CD4-positive, CD25-positive, alpha-beta regulatory T cell (primary cell): ENCODE data around the gene SMIM24. TPM values are rescaled to one million over a fixed set of nuclear protein-coding genes. Genes with fewer than 3 reads are reported as not detected.
"Not testable (repeated sequence)": the region's sequence is repeated elsewhere in the genome, so short reads cannot be mapped to it uniquely, and the experiment has no call there.

ENCODE experiments used
- ATAC-seq, 2 donors: fragments of 150-1000 bp; cut with Tn5 transposase; one replicate each; pipeline ENCODE4 v1.10.0; 2021; ENCODE audit warnings: low read depth in 2 of 2, moderate number of reproducible peaks in 2 of 2, moderate library complexity in 1 of 2
- DNase-seq, 3 donors: peaks; one replicate each; pipeline versions ENCODE4 v3.0.0 to v3.0.0-alpha.2; 2012 to 2022; ENCODE audit warnings: mixed read lengths in 1 of 3
- H3K27ac ChIP-seq: one replicate; pipeline ENCODE4 v1.7.0; 2013; ENCODE audit warnings: mild to moderate bottlenecking, low read length; ENCODE audit not compliant: insufficient read depth, poor library complexity, severe bottlenecking
- H3K27me3 ChIP-seq: one replicate; pipeline ENCODE4 v1.7.0; 2013; ENCODE audit warnings: low read length; ENCODE audit not compliant: control insufficient read depth, insufficient read depth
- H3K36me3 ChIP-seq: one replicate; pipeline ENCODE4 v1.7.0; 2013; ENCODE audit warnings: mild to moderate bottlenecking, low read length, moderate library complexity; ENCODE audit not compliant: control insufficient read depth, insufficient read depth
- H3K4me1 ChIP-seq: 2 replicates; pipeline ENCODE4 v1.7.0; 2013; ENCODE audit warnings: mild to moderate bottlenecking, low read length; ENCODE audit not compliant: insufficient read depth, control insufficient read depth, poor library complexity, severe bottlenecking
- H3K4me3 ChIP-seq: one replicate; pipeline ENCODE4 v1.7.0; 2013; ENCODE audit warnings: low read depth, mild to moderate bottlenecking, low read length, moderate library complexity
- H3K9me3 ChIP-seq, 2 experiments: 1 replicate in 1 of 2; 2 replicates in 1 of 2; pipeline ENCODE4 v1.7.0; 2013; ENCODE audit warnings: low read length in 2 of 2, mild to moderate bottlenecking in 1 of 2, moderate library complexity in 1 of 2; ENCODE audit not compliant: control insufficient read depth in 2 of 2
- H3K27ac Mint-ChIP-seq, 3 donors: one replicate each; pipeline ENCODE4 v1.8.0; 2020 to 2022; ENCODE audit warnings: mild to moderate bottlenecking in 3 of 3, mixed read lengths in 3 of 3, moderate library complexity in 2 of 3
- H3K27me3 Mint-ChIP-seq: one replicate; pipeline ENCODE4 v1.8.0; 2022; ENCODE audit warnings: mild to moderate bottlenecking, mixed read lengths
- H3K36me3 Mint-ChIP-seq: one replicate; pipeline ENCODE4 v1.8.0; 2020; ENCODE audit warnings: mixed read lengths
- H3K4me1 Mint-ChIP-seq, 4 donors: one replicate each; pipeline ENCODE4 v1.8.0; 2020 to 2022; ENCODE audit warnings: mixed read lengths in 4 of 4, mild to moderate bottlenecking in 1 of 4
- H3K4me3 Mint-ChIP-seq, 4 donors: one replicate each; pipeline ENCODE4 v1.8.0; 2020 to 2022; ENCODE audit warnings: mild to moderate bottlenecking in 4 of 4, mixed read lengths in 4 of 4, moderate library complexity in 3 of 4
- H3K9me3 Mint-ChIP-seq, 7 donors: one replicate each; pipeline ENCODE4 v1.8.0; 2020 to 2022; ENCODE audit warnings: mixed read lengths in 7 of 7, mild to moderate bottlenecking in 3 of 7, moderate library complexity in 2 of 7
- polyA plus RNA-seq, 4 donors: library from polyadenylated mRNA; unstranded; fragments of 300-500 nt; fragmentation: Illumina TruSeq; gene quantifications; one replicate each; pipeline ENCODE4 v1.2.3, GENCODE V29; 2021
- total RNA-seq: library from RNA; stranded (reverse); gene quantifications from one replicate; pipeline ENCODE4 v1.2.3, GENCODE V29; 2022

The SMIM24 gene
- total and polyA plus RNA-seq, 5 donors from 2014 or later, result 1.4 TPM; not detected in 4

DNA sequence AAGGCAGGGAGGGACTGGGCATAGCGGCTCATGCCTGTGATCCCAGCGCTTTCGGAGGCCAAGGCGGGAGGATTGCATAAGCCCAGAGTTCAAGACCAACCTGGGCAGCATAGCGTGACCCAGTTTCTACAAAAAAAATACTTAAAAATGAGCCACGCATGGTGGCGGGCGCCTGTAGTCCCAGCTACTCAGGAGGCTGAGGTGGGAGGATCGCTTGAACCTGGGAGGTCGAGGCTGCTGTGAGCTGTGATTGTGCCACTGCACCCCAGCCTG lies 27.4 kb downstream of the SMIM24 start:
- H3K27me3 ChIP-seq, H3K27me3 Mint-ChIP-seq, H3K9me3 Mint-ChIP-seq, DNase-seq, H3K27ac ChIP-seq, H3K4me1 Mint-ChIP-seq, ATAC-seq, H3K4me3 Mint-ChIP-seq, H3K4me1 ChIP-seq, H3K9me3 ChIP-seq, H3K36me3 Mint-ChIP-seq, H3K27ac Mint-ChIP-seq, H3K4me3 ChIP-seq: not testable (repeated sequence)
- H3K36me3 ChIP-seq, result peaks cover 11% of the 10 kb centered on the region

DNA sequence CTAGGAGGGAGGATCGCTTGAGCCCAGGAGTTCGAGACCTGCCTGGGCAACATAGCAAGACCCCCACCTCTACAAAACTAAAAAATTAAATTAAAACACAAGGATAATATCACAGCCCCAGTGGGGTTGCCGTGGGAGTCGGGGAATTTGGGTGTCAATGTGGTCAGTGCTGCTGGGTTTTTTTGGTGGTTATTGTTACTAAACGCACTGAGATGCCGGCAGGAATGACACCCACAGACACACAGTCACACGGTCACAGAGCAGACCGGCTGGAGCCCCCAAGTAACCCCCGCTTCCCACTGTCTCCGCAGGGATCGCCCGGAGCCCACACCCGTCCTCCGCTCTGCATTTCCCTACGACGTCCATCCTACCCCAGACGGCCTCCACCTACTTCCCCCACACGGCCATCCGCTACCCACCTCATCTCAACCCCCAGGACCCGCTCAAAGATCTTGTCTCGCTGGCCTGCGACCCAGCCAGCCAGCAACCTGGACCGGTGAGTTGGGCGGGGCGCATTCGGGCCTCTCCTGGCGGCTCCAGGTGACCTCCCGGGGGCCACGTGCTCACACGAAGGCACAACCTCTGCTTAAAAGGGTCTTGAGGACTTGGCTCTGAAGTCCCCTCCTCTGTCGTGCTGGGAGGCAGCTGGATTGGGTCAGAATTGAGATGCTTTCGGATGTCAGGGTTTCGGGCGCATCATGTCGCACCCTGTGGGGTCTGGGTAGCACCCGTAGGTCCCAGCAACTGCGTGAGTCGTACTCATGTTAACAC lies 28.0 kb downstream of the SMIM24 start:
- no peaks in the 10 kb centered on the region for H3K9me3 ChIP-seq
- DNase-seq, result no peak
- Mint-ChIP-seq H3K27ac (no peak overlapping the region), H3K36me3 (peaks cover 3% of the 10 kb centered on the region), H3K9me3 (no peaks in the 10 kb centered on the region), H3K4me3 (no peak overlapping the region), H3K4me1 (no peaks in the 10 kb centered on the region), H3K27me3 (no peaks in the 10 kb centered on the region)
- ATAC-seq, result no peak
- no peak overlapping the region for H3K4me3 ChIP-seq
- no peak overlapping the region for H3K27ac ChIP-seq
- no peaks in the 10 kb centered on the region for H3K27me3 ChIP-seq
- no peaks in the 10 kb centered on the region for H3K4me1 ChIP-seq
- peaks cover 11% of the 10 kb centered on the region for H3K36me3 ChIP-seq

- H3K9me3 ChIP-seq, result no peaks in the 10 kb centered on the region
- H3K27ac ChIP-seq, result no peak overlapping the region
- ATAC-seq, result no peak
- Mint-ChIP-seq H3K4me3 (no peak overlapping the region), H3K9me3 (no peaks in the 10 kb centered on the region), H3K27ac (no peak overlapping the region), H3K36me3 (peaks cover 3% of the 10 kb centered on the region), H3K27me3 (no peaks in the 10 kb centered on the region), H3K4me1 (no peaks in the 10 kb centered on the region)
- H3K36me3 ChIP-seq, result peaks cover 11% of the 10 kb centered on the region
- H3K4me3 ChIP-seq, result no peak overlapping the region
- no peaks in the 10 kb centered on the region for H3K27me3 ChIP-seq
- no peaks in the 10 kb centered on the region for H3K4me1 ChIP-seq
- DNase-seq, result no peak
These were observed 28.9 kb downstream of the SMIM24 start for GRCh38 chr19:3451451-3451866.

DNA sequence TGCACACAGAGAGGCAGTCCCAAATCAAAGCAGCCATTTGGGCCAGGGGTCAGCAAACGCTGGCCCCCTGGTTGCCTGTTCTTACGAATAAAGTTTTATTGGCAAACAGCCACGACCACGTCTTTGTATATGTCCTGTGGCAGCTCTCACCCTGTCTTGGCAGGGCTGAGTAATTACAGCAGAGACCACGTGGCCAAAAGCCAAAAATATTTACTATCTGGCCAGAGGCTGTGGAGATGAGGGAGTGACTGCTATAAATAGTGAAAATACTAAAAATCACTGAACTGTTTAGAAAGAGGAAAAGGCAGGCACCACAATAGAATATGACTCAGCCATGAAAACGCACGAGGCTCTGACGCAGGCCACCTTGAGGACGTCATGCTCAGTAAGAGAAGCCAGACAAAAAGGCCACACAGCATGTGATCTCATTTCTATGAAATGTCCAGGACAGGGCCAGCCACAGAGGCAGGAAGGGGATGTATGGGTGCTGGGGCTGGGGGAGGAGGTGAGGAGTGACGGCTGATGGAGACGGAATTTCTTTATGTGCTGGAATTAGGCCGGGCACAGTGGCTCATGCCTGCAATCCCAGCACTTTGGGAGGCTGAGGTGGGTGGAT lies 29.4 kb downstream of the SMIM24 start:
- Mint-ChIP-seq H3K36me3 (peaks cover 3% of the 10 kb centered on the region), H3K27me3 (no peaks in the 10 kb centered on the region), H3K27ac (no peak overlapping the region), H3K9me3 (no peaks in the 10 kb centered on the region), H3K4me1 (no peaks in the 10 kb centered on the region), H3K4me3 (no peak overlapping the region)
- H3K9me3 ChIP-seq, result no peaks in the 10 kb centered on the region
- H3K27me3 ChIP-seq, result no peaks in the 10 kb centered on the region
- H3K4me1 ChIP-seq, result no peaks in the 10 kb centered on the region
- ATAC-seq (no peak), DNase-seq (no peak)
- H3K36me3 ChIP-seq, result peaks cover 11% of the 10 kb centered on the region
- H3K4me3 ChIP-seq, result no peak overlapping the region
- no peak overlapping the region for H3K27ac ChIP-seq

DNA sequence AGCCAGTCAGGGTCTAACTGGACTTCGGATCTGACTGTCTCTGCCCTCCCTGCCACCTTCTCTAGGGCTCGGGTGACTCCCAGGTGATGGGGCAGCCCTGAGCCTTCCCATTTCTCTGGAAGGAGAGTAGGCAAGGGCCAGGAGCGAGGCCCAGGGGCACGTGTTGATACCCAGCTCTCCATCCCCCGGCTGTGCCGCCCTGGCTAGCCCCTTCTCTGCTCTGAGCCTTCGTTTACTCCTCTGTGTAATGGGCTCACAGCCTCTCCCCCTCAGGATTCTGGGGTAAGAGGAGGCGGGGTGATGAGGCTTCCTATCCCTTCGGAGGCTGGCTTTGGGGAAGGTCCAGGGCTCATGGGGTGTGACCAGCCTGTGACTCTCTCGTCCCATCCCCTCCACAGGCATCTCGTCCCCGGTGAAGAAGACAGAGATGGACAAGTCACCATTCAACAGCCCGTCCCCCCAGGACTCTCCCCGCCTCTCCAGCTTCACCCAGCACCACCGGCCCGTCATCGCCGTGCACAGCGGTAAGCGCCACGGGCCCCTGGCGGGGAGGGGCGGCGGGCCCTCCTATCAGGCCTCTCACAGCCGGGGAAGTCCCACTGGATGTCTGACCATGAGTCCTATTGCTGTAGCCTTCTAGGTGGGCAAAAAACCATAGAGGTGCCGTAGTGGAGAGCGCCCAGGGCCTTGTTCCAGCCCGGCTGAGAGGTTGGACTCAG lies 31.6 kb downstream of the SMIM24 start:
- H3K27me3 ChIP-seq, result no peaks in the 10 kb centered on the region
- H3K9me3 ChIP-seq, result no peaks in the 10 kb centered on the region
- no peak overlapping the region for H3K4me3 ChIP-seq
- ATAC-seq (no peak), DNase-seq (no peak)
- no peak overlapping the region for H3K4me3 Mint-ChIP-seq
- no peak overlapping the region for H3K27ac ChIP-seq
- peaks cover 7% of the 10 kb centered on the region for H3K36me3 ChIP-seq
- H3K27me3 Mint-ChIP-seq, result no peaks in the 10 kb centered on the region
- peaks cover 0 to 3% (median 0%) of the 10 kb centered on the region in 4 donors for H3K4me1 Mint-ChIP-seq
- no peak overlapping the region for H3K27ac Mint-ChIP-seq
- no peaks in the 10 kb centered on the region for H3K4me1 ChIP-seq
- H3K36me3 Mint-ChIP-seq, result peaks cover 3% of the 10 kb centered on the region
- no peaks in the 10 kb centered on the region for H3K9me3 Mint-ChIP-seq

- H3K4me3 ChIP-seq, H3K9me3 Mint-ChIP-seq, H3K4me1 Mint-ChIP-seq, H3K27me3 ChIP-seq, H3K27ac Mint-ChIP-seq, H3K9me3 ChIP-seq, H3K36me3 ChIP-seq, DNase-seq, H3K27me3 Mint-ChIP-seq, H3K36me3 Mint-ChIP-seq, ATAC-seq, H3K4me3 Mint-ChIP-seq, H3K4me1 ChIP-seq, H3K27ac ChIP-seq: not testable (repeated sequence)
These were observed 33.7 kb downstream of the SMIM24 start for GRCh38 chr19:3446657-3447056.

DNA sequence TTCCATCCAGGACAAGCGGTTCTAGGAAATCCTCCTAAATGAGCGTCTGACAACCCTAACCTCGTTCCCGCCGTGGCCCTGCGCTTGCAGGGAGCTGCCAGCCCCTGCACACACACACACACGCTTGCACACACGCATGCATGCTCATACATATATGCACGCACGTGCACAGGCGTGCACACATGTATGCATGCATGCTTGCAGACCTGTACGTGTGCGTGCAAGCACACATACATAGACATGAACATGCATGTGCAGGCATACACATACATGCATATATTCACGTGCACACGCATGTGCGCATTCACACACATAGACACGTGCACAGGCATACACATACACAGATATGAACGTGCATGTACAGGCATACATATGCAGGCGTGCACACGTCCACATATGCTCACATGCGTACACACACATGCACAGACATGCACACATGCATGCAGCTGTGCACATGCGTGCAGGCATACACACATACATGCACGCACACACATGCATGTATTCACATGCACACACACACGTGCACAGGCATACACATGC lies 35.6 kb downstream of the SMIM24 start:
- ATAC-seq (no peak), DNase-seq (no peak)
- H3K4me3 ChIP-seq, result no peak overlapping the region
- H3K36me3 Mint-ChIP-seq, result no peaks in the 10 kb centered on the region
- H3K4me3 Mint-ChIP-seq, result no peak overlapping the region
- H3K4me1 Mint-ChIP-seq, result peaks cover 0 to 5% (median 4%) of the 10 kb centered on the region in 4 donors
- H3K27ac Mint-ChIP-seq, result no peak overlapping the region
- H3K27me3 ChIP-seq, result no peaks in the 10 kb centered on the region
- no peaks in the 10 kb centered on the region for H3K9me3 ChIP-seq
- H3K36me3 ChIP-seq, result peaks cover 3% of the 10 kb centered on the region
- H3K4me1 ChIP-seq, result no peaks in the 10 kb centered on the region
- no peaks in the 10 kb centered on the region for H3K9me3 Mint-ChIP-seq
- no peaks in the 10 kb centered on the region for H3K27me3 Mint-ChIP-seq
- no peak overlapping the region for H3K27ac ChIP-seq
